ENCODE results near the gene CRYGS.

DNA sequence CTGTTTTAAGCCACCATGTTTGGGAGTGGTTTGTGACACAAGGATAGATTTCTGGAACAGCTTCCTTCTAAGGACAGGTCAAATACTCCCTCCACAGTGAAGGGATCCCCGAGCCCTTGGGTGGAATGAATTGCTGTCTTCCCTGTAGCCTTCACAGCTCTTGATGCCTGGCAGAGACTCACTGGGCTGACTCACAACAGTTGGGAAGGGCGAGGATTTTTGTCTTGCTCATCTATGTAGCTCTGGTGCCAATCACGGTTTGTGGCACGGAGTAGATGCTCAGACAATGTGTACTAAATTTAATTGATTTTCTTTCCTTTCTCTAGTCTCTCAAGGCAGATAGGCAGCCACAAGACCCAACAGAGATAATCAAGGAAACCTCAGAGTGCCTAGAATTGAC lies 27.0 kb downstream of the CRYGS start:
- TF ChIP-seq FOXP2 (optimal IDR thresholded peaks at IDR 0.05; ENCODE audit: borderline replicate concordance, extremely low read depth, extremely low read length, insufficient read depth): no peak
- TF ChIP-seq TAF1 (IDR thresholded peaks at IDR 0.05; ENCODE audit: borderline replicate concordance, insufficient read depth, low read length): no peak
- no peak for TF ChIP-seq SIN3A (IDR thresholded peaks at IDR 0.05; ENCODE audit: borderline replicate concordance, insufficient read depth, low read length)
- TF ChIP-seq, protein P1, sequence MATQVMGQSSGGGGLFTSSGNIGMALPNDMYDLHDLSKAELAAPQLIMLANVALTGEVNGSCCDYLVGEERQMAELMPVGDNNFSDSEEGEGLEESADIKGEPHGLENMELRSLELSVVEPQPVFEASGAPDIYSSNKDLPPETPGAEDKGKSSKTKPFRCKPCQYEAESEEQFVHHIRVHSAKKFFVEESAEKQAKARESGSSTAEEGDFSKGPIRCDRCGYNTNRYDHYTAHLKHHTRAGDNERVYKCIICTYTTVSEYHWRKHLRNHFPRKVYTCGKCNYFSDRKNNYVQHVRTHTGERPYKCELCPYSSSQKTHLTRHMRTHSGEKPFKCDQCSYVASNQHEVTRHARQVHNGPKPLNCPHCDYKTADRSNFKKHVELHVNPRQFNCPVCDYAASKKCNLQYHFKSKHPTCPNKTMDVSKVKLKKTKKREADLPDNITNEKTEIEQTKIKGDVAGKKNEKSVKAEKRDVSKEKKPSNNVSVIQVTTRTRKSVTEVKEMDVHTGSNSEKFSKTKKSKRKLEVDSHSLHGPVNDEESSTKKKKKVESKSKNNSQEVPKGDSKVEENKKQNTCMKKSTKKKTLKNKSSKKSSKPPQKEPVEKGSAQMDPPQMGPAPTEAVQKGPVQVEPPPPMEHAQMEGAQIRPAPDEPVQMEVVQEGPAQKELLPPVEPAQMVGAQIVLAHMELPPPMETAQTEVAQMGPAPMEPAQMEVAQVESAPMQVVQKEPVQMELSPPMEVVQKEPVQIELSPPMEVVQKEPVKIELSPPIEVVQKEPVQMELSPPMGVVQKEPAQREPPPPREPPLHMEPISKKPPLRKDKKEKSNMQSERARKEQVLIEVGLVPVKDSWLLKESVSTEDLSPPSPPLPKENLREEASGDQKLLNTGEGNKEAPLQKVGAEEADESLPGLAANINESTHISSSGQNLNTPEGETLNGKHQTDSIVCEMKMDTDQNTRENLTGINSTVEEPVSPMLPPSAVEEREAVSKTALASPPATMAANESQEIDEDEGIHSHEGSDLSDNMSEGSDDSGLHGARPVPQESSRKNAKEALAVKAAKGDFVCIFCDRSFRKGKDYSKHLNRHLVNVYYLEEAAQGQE (IDR thresholded peaks at IDR 0.05; ENCODE audit: insufficient read depth in 1 of 2, low read depth in 2 of 2, low read length in 2 of 2): no peak
- TF ChIP-seq POLR2AphosphoS5 (IDR thresholded peaks at IDR 0.05; ENCODE audit: low read depth, low read length): no peak
